HG03039 (cell line): ENCODE data around the gene SLC12A3.

Experiments
- ATAC-seq: cut with Tn5 transposase; IDR thresholded peaks from one replicate; pipeline ENCODE4 v1.9.1; 2021; ENCODE audit warnings: mild to moderate bottlenecking, moderate library complexity; ENCODE audit not compliant: unreplicated experiment

Gene SLC12A3

DNA sequence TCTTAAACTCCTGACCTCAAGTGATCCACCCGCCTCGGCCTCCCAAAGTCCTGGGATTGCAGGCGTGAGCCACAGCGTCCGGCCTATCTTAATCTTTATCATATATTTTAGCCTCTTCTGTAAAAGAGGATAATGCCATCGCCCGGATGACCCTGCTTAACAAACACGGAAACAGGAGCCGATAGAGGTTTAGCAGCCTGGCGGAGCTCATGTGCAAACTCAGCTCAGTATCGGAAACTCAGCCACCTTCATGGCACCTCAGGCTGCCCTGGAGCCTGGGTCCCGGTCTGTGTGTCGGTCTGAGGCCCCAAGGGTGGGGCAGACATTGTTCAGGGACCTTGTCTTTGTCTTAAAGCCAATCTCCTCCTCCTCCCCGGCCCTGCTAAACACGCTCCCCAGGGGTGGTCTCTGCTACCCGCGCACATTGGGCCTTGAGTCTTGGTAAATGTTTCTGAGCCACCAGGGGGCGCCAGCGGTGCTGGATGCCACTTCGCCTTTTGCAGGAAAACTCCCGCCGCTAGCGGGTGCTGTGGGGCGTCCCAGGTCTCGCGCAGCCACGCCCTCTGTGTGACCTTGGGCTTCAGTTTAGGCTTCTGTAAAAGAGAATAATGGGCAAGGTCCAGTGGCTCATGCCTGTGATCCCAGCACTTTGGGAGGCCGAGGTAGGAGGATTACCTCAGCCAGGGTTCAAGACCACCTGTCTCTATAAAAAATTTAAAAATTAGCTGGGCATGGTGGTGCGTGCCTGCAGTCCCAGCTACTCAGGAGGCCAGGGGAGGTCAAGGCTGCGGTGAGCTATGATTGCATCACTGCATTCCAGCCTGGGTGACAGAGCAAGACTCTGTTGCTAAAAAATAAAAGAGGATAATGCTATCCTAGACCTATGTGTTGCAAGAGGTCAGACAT lies 99.5 kb downstream of the SLC12A3 start:
- peak; percentile 66 for ATAC-seq
